Activated CD4-positive, alpha-beta T cell treated with anti-CD3 and anti-CD28 coated beads, Interleukin-2, amount 10 ng/mL, durations not matched to agents 7 days and 5 days (primary cell): ENCODE results near the gene KCNJ6. TPM values are rescaled to one million over a fixed set of nuclear protein-coding genes. Genes with fewer than 3 reads are reported as not detected.

ENCODE experiments used
- CTCF ChIA-PET: fragments of 350-600 bp; sonication (Branson Sonifier 250); formaldehyde crosslinking; loops from one replicate; lab custom pipeline; 2021; ENCODE audit warnings: antibody characterized with exemption; lab: Charles Lee
- POLR2A ChIA-PET: fragments of 350-600 bp; sonication (Branson Sonifier 250); formaldehyde crosslinking; loops from one replicate; lab custom pipeline; 2021; ENCODE audit warnings: antibody characterized with exemption; lab: Charles Lee
- DNase-seq: peaks from one replicate; pipeline ENCODE4 v3.0.0-alpha.2; 2020
- H3K27ac Mint-ChIP-seq: one replicate; pipeline ENCODE4 v1.8.0; 2021; ENCODE audit warnings: mild to moderate bottlenecking, moderate library complexity, mixed read lengths
- H3K27me3 Mint-ChIP-seq: one replicate; pipeline ENCODE4 v1.8.0; 2021; ENCODE audit warnings: mixed read lengths
- H3K36me3 Mint-ChIP-seq: one replicate; pipeline ENCODE4 v1.8.0; 2021; ENCODE audit warnings: low read depth, mixed read lengths
- H3K4me1 Mint-ChIP-seq: one replicate; pipeline ENCODE4 v1.8.0; 2021; ENCODE audit warnings: mixed read lengths
- H3K4me3 Mint-ChIP-seq: one replicate; pipeline ENCODE4 v1.8.0; 2021; ENCODE audit warnings: mild to moderate bottlenecking, moderate library complexity, mixed read lengths
- H3K9me3 Mint-ChIP-seq: one replicate; pipeline ENCODE4 v1.8.0; 2021; ENCODE audit warnings: mixed read lengths
- total RNA-seq, 2 experiments: library from RNA; stranded (reverse); gene quantifications; one replicate each; pipeline ENCODE4 v1.2.3, GENCODE V29; 2021

Gene KCNJ6
- total RNA-seq, 2 experiments from 2014 or later: not detected

- CTCF ChIA-PET: no interaction called here
- DNase-seq: no peak
Measured at GRCh38 chr21:37568415-37568814, 347.8 kb downstream of the KCNJ6 start.

DNA sequence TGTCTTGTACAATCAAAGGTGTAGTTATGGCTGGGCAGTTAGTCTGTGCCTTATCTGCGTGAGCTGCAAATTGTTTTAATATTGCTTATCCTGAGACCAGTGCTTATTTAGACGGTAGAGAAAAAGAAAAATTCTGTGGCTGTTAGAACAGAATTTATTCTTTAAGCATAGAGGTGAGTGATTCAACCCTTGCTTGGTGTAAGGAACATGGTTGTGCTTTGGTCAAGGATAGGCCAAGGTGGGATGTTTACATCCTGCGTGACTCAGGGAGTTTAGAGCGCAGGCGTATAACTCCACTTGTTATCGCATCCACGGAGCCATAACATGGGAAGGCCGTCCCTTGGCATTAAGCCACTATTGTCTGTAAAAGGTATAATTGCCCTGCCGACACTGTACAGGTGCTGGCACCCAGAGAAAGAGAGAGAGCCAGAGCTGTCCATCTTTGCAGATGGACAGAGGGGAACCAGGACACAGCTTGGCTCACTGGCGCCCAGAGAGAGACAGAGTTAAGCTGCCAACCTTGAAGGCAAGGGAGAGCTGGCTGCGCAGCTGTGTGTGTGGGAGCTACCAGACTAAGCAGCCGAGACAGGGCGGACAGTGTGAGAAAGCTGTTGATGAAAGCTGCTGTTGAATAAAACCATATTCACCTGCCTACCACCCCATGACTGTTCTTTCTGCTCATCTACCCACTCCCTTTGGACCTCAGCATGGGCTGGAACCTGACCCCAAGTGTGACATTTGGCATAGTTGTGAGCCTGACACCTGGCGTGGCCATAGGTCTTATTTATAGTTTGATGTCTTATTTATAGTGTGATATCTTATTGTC is 349.3 kb downstream of the KCNJ6 start:
- H3K4me1 Mint-ChIP-seq: peaks cover 37% of the 10 kb centered on the region
- H3K9me3 Mint-ChIP-seq: no peaks in the 10 kb centered on the region
- H3K4me3 Mint-ChIP-seq: no peak overlapping the region
- H3K27ac Mint-ChIP-seq: no peak overlapping the region
- no peaks in the 10 kb centered on the region for H3K36me3 Mint-ChIP-seq
- ChIA-PET CTCF (interaction anchor here (0.7 kb wide), 1 partner anchor 133 kb away, joined by 7 read pairs; no protein-coding TSS in a partner anchor), POLR2A (no interaction called here)
- H3K27me3 Mint-ChIP-seq: peaks cover 9% of the 10 kb centered on the region
- no peak for DNase-seq

More at GRCh38 chr21:37568415-37568814, 347.8 kb downstream of the KCNJ6 start:
- no peaks in the 10 kb centered on the region for H3K36me3 Mint-ChIP-seq
- peaks cover 24% of the 10 kb centered on the region for H3K4me1 Mint-ChIP-seq
- no peak overlapping the region for H3K4me3 Mint-ChIP-seq
- POLR2A ChIA-PET: no interaction called here
- no peaks in the 10 kb centered on the region for H3K9me3 Mint-ChIP-seq
- H3K27ac Mint-ChIP-seq: no peak overlapping the region
- peaks cover 9% of the 10 kb centered on the region for H3K27me3 Mint-ChIP-seq

- Mint-ChIP-seq H3K36me3 (no peaks in the 10 kb centered on the region), H3K27me3 (peaks cover 3% of the 10 kb centered on the region), H3K9me3 (no peaks in the 10 kb centered on the region), H3K27ac (peak overlapping the region; percentile 98), H3K4me3 (peak overlapping the region; percentile 17), H3K4me1 (peaks cover 38% of the 10 kb centered on the region)
- CTCF ChIA-PET: interaction anchor here (1.2 kb wide), 1 partner anchor 9 kb away, joined by 11 read pairs; no protein-coding TSS in a partner anchor
- DNase-seq: no peak
- POLR2A ChIA-PET: no interaction called here
Measured at GRCh38 chr21:37565530-37566223, 350.6 kb downstream of the KCNJ6 start.

GRCh38 chr21:37564924-37565529 is 351.2 kb downstream of the KCNJ6 start:
- POLR2A ChIA-PET: interaction anchor here (0.7 kb wide), 1 partner anchor 298 kb away, joined by 3 read pairs; no protein-coding TSS in a partner anchor
- Mint-ChIP-seq H3K4me3 (peak overlapping the region; percentile 82), H3K9me3 (no peaks in the 10 kb centered on the region)

GRCh38 chr21:37564341-37564923 is 351.8 kb downstream of the KCNJ6 start:
- Mint-ChIP-seq H3K9me3 (no peaks in the 10 kb centered on the region), H3K27ac (peak overlapping the region; percentile 98), H3K36me3 (no peaks in the 10 kb centered on the region), H3K4me3 (peak overlapping the region; percentile 82), H3K4me1 (peaks cover 38% of the 10 kb centered on the region), H3K27me3 (peaks cover 2% of the 10 kb centered on the region)
- CTCF ChIA-PET: interaction anchor here (0.6 to 1.8 kb wide), 10 partner anchors 9 to 359 kb away, joined by 3 to 11 read pairs (median 4); no protein-coding TSS in a partner anchor
- POLR2A ChIA-PET: interaction anchor here (0.6 to 0.7 kb wide), 2 partner anchors 297 to 317 kb away, joined by 3 read pairs; no protein-coding TSS in a partner anchor
- DNase-seq: peak; percentile 84

More at GRCh38 chr21:37564924-37565529, 351.2 kb downstream of the KCNJ6 start:
- H3K27ac Mint-ChIP-seq: peak overlapping the region; percentile 98
- no peak for DNase-seq
- CTCF ChIA-PET: interaction anchor here (1.1 to 1.8 kb wide), 6 partner anchors 9 to 102 kb away, joined by 3 to 11 read pairs (median 4); no protein-coding TSS in a partner anchor
- H3K4me1 Mint-ChIP-seq: peaks cover 38% of the 10 kb centered on the region
- H3K36me3 Mint-ChIP-seq: no peaks in the 10 kb centered on the region
- peaks cover 3% of the 10 kb centered on the region for H3K27me3 Mint-ChIP-seq

GRCh38 chr21:37563641-37564340 is 352.5 kb downstream of the KCNJ6 start:
- H3K27me3 Mint-ChIP-seq: peaks cover 3% of the 10 kb centered on the region
- DNase-seq: peak; percentile 92
- peak overlapping the region; percentile 82 for H3K4me3 Mint-ChIP-seq
- POLR2A ChIA-PET: interaction anchor here (0.6 to 0.7 kb wide), 3 partner anchors 116 to 317 kb away, joined by 3 to 4 read pairs (median 3); no protein-coding TSS in a partner anchor
- H3K9me3 Mint-ChIP-seq: peaks cover under 1% of the 10 kb centered on the region
- H3K4me1 Mint-ChIP-seq: peaks cover 38% of the 10 kb centered on the region
- H3K27ac Mint-ChIP-seq: peak overlapping the region; percentile 98
- CTCF ChIA-PET: interaction anchor here (0.6 to 1.8 kb wide), 8 partner anchors 8 to 358 kb away, joined by 3 to 5 read pairs (median 4); no protein-coding TSS in a partner anchor
- no peaks in the 10 kb centered on the region for H3K36me3 Mint-ChIP-seq

GRCh38 chr21:37562920-37563640 is 353.2 kb downstream of the KCNJ6 start:
- peak overlapping the region; percentile 82 for H3K4me3 Mint-ChIP-seq
- H3K9me3 Mint-ChIP-seq: peaks cover 3% of the 10 kb centered on the region
- CTCF ChIA-PET: interaction anchor here (0.7 to 1.8 kb wide), 7 partner anchors 9 to 270 kb away, joined by 3 to 5 read pairs (median 3); no protein-coding TSS in a partner anchor
- POLR2A ChIA-PET: interaction anchor here (0.6 to 0.7 kb wide), 2 partner anchors 115 to 197 kb away, joined by 3 to 4 read pairs; no protein-coding TSS in a partner anchor
- peak overlapping the region; percentile 98 for H3K27ac Mint-ChIP-seq
- H3K27me3 Mint-ChIP-seq: peaks cover 7% of the 10 kb centered on the region
- peak; percentile 38 for DNase-seq
- no peaks in the 10 kb centered on the region for H3K36me3 Mint-ChIP-seq
- peaks cover 38% of the 10 kb centered on the region for H3K4me1 Mint-ChIP-seq

- POLR2A ChIA-PET: no interaction called here
- Mint-ChIP-seq H3K9me3 (peaks cover 3% of the 10 kb centered on the region), H3K4me3 (peak overlapping the region; percentile 82), H3K27ac (peak overlapping the region; percentile 98), H3K4me1 (peaks cover 38% of the 10 kb centered on the region), H3K27me3 (peaks cover 7% of the 10 kb centered on the region), H3K36me3 (no peaks in the 10 kb centered on the region)
- no peak for DNase-seq
- CTCF ChIA-PET: interaction anchor here (0.7 kb wide), 1 partner anchor 270 kb away, joined by 3 read pairs; no protein-coding TSS in a partner anchor
Measured at GRCh38 chr21:37561941-37562919, 354.0 kb downstream of the KCNJ6 start.

DNA sequence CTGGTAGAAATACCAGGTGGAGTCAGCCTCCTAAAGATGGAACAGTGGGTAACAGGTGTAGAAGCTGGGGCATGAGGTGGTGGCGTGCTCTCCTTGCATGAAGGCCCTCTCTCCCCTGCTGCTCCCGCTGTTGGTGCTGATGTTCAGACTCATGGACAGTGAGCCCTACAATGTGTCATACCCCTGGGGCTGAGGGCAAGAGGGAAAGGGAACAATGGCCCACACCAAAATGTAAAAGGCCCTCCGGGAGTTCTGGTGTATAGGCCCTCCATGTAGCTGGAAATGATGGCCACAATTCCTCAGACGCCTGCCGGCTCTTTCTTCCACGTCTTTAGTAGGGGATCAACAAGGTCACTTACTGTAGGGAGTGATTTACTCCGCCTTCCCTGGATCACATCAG is 354.8 kb downstream of the KCNJ6 start:
- POLR2A ChIA-PET: no interaction called here

GRCh38 chr21:37560385-37560784 is 355.9 kb downstream of the KCNJ6 start:
- peaks cover 7% of the 10 kb centered on the region for H3K27me3 Mint-ChIP-seq
- POLR2A ChIA-PET: no interaction called here

More for the DNA sequence above, 354.8 kb downstream of the KCNJ6 start:
- no peak for DNase-seq
- Mint-ChIP-seq H3K27ac (no peak overlapping the region), H3K36me3 (no peaks in the 10 kb centered on the region), H3K9me3 (peaks cover 3% of the 10 kb centered on the region), H3K4me1 (peaks cover 38% of the 10 kb centered on the region), H3K4me3 (no peak overlapping the region), H3K27me3 (peaks cover 7% of the 10 kb centered on the region)
- CTCF ChIA-PET: no interaction called here

More at GRCh38 chr21:37560385-37560784, 355.9 kb downstream of the KCNJ6 start:
- CTCF ChIA-PET: no interaction called here
- H3K9me3 Mint-ChIP-seq: peaks cover 3% of the 10 kb centered on the region
- DNase-seq: no peak
- peaks cover 31% of the 10 kb centered on the region for H3K4me1 Mint-ChIP-seq
- H3K36me3 Mint-ChIP-seq: no peaks in the 10 kb centered on the region
- H3K4me3 Mint-ChIP-seq: no peak overlapping the region
- H3K27ac Mint-ChIP-seq: no peak overlapping the region
